ENCODE results near the gene ATP6V0B. TPM values are rescaled to one million over a fixed set of nuclear protein-coding genes. Genes with fewer than 3 reads are reported as not detected.

Gene ATP6V0B
- total and polyA plus RNA-seq, 2 of the 4 experiments (the other 2 are of a cell fraction), result 72.1 to 169 TPM

- DNase-seq (no peak), ATAC-seq (ENCODE audit: low read depth) (no peak)
- Histone ChIP-seq H2BK15ac (ENCODE audit: low read depth, low read length) (peak overlapping the region; percentile 21; the same call in 1 of the 3 replicates), H4K8ac (ENCODE audit: low read depth in 2 of 2, low read length in 2 of 2) (no peak overlapping the region), H3K4ac (ENCODE audit: low read depth, low read length) (0 out of 2 replicates have a peak overlapping the region, but pooled peaks have one; percentile 8), H3K27ac (ENCODE audit: insufficient read depth, low read length) (no peak overlapping the region), H3K14ac (replicated peaks; ENCODE audit: low read depth, low read length) (no peak overlapping the region), H2AK9ac (replicated peaks; ENCODE audit: low read depth, low read length, poor library complexity) (peak overlapping the region; percentile 4), H2BK120ac (ENCODE audit: low read depth, low read length) (no peak overlapping the region; the same call in 1 of the 2 replicates), H2AFZ (replicated peaks; ENCODE audit: low read length, poor library complexity) (no peak overlapping the region), H3K4me3 (ENCODE audit: insufficient read depth, low read depth, low read length) (no peak overlapping the region), H3K9me3 (ENCODE audit: control insufficient read depth, insufficient read depth, low read length) (peaks cover 5% of the 10 kb centered on the region), H3K9me1 (ENCODE audit: insufficient read depth, low read length) (peaks cover 6% of the 10 kb centered on the region), H4K91ac (ENCODE audit: insufficient read depth, low read depth, low read length) (no peak overlapping the region; the same call in 1 of the 2 replicates), H3K23ac (ENCODE audit: low read depth, low read length) (no peak overlapping the region), H3K4me1 (ENCODE audit: control insufficient read depth, insufficient read depth, low read length) (peaks cover 10% of the 10 kb centered on the region), H3K56ac (ENCODE audit: extremely low read depth, insufficient read depth, low read length) (no peak overlapping the region), H4K20me1 (ENCODE audit: insufficient read depth, low read length) (peaks cover 3% of the 10 kb centered on the region; the same call in 1 of the 2 replicates), H3K18ac (ENCODE audit: low read depth, low read length) (no peak overlapping the region), H2BK20ac (ENCODE audit: low read depth, low read length) (no peak overlapping the region), H3K36me3 (ENCODE audit: control insufficient read depth, insufficient read depth, low read length) (peaks cover 6% of the 10 kb centered on the region; the same call in 1 of the 2 replicates), H3K4me2 (ENCODE audit: low read depth, low read length) (no peak overlapping the region), H3K9ac (ENCODE audit: low read depth, low read length) (no peak overlapping the region), H4K5ac (ENCODE audit: low read depth, low read length) (no peak overlapping the region), H3K79me1 (ENCODE audit: low read depth in 1 of 2, low read length in 2 of 2) (peaks cover 0 to 13% of the 10 kb centered on the region in 2 experiments; a peak in 1 of 4 replicates), H2AK5ac (ENCODE audit: low read depth, low read length) (peak overlapping the region; percentile 20; the same call in 1 of the 2 replicates), H3K27me3 (ENCODE audit: control insufficient read depth, insufficient read depth, low read length) (no peaks in the 10 kb centered on the region), H2BK5ac (ENCODE audit: low read depth, low read length, poor library complexity, severe bottlenecking) (no peak overlapping the region)
- TF ChIP-seq MAFK (IDR thresholded peaks at IDR 0.05; ENCODE audit: low read depth, low read length), result no peak
- no peak for TF ChIP-seq FOS (IDR thresholded peaks at IDR 0.05; ENCODE audit: low read depth, low read length)
- TF ChIP-seq RAD21 (IDR thresholded peaks at IDR 0.05; ENCODE audit: low read length), result no peak
- in situ Hi-C loops (cut with MboI; ENCODE audit: low sequenced_read_pairs), result loop anchor here (5.0 kb wide), 1 partner anchor 160 kb away; no protein-coding TSS in a partner anchor
- POLR2A ChIA-PET (ENCODE audit: unreplicated experiment), result no interaction called here
- CTCF ChIA-PET, result interaction anchor here (5.6 kb wide), 1 partner anchor 165 kb away, joined by 149 read pairs; no protein-coding TSS in a partner anchor
- WGBS, 2 experiments (ENCODE audit: extremely low coverage in 2 of 2, insufficient read length in 1 of 2), result 88% methylated on average over 4 of the region's 13 CpGs; no CpG with 5 or more reads in 1 of the 2 experiments
- no TSS peak for BruUV-seq (replicated peaks)
- intact Hi-C loops (cut with micrococcal nuclease), result loop anchor here (5.0 kb wide), 1 partner anchor 80 kb away; no protein-coding TSS in a partner anchor
- dilution Hi-C loops (cut with HindIII; ENCODE audit: low sequenced_read_pairs, unreplicated experiment), result no loop called here
These were observed 42.8 kb upstream of the ATP6V0B start for GRCh38 chr1:43931711-43932660.

All from IMR-90 (cell line).